Astrocyte of the cerebellum (primary cell): ENCODE data around the gene SRP72.
"Not testable (repeated sequence)": the region's sequence is repeated elsewhere in the genome, so short reads cannot be mapped to it uniquely, and the experiment has no call there.

Experiments used
- DNase-seq: peaks from one replicate; pipeline ENCODE4 v3.0.0-alpha.2; 2011; ENCODE audit warnings: low read depth
- H3K4me3 ChIP-seq: 2 replicates; pipeline ENCODE4 v1.5.1; 2011; ENCODE audit warnings: mild to moderate bottlenecking, low read depth, low read length, moderate library complexity
- CTCF ChIP-seq: IDR thresholded peaks from 2 replicates; pipeline ENCODE4 v1.5.1; 2012; ENCODE audit warnings: low read length, low read depth, moderate library complexity, mild to moderate bottlenecking; ENCODE audit errors: missing control alignments
- in situ Hi-C: cut with HindIII; loops from 2 replicates; pipeline ENCODE4 v1.10.0; 2017; ENCODE audit warnings: low sequenced_read_pairs

SRP72 gene

GRCh38 chr4:56444719-56445118 lies 22.7 kb upstream of the SRP72 start:
- in situ Hi-C loops: no loop called here
- TF ChIP-seq CTCF: no peak
- no peak for DNase-seq
- H3K4me3 ChIP-seq: no peak overlapping the region

GRCh38 chr4:56445699-56446098 lies 21.7 kb upstream of the SRP72 start:
- in situ Hi-C loops: no loop called here
- DNase-seq: no peak
- TF ChIP-seq CTCF: no peak

GRCh38 chr4:56448301-56448700 lies 19.1 kb upstream of the SRP72 start:
- H3K4me3 ChIP-seq: no peak overlapping the region
- DNase-seq: no peak
- in situ Hi-C loops: no loop called here
- TF ChIP-seq CTCF: no peak

More at GRCh38 chr4:56445699-56446098, 21.7 kb upstream of the SRP72 start:
- no peak overlapping the region for H3K4me3 ChIP-seq

GRCh38 chr4:56449475-56449874 lies 17.9 kb upstream of the SRP72 start:
- in situ Hi-C loops, DNase-seq, H3K4me3 ChIP-seq: not testable (repeated sequence)

- in situ Hi-C loops: no loop called here
- no peak overlapping the region for H3K4me3 ChIP-seq
- TF ChIP-seq CTCF: no peak
- no peak for DNase-seq
These were observed 17.1 kb upstream of the SRP72 start for GRCh38 chr4:56450342-56450741.

- no peak overlapping the region for H3K4me3 ChIP-seq
- in situ Hi-C loops: no loop called here
- TF ChIP-seq CTCF: no peak
- no peak for DNase-seq
These were observed 7.3 kb upstream of the SRP72 start for GRCh38 chr4:56460085-56460484.

- H3K4me3 ChIP-seq: no peak overlapping the region
- no peak for DNase-seq
- no peak for TF ChIP-seq CTCF
- in situ Hi-C loops: no loop called here
These were observed 5.3 kb upstream of the SRP72 start for GRCh38 chr4:56462157-56462556.
